ENCODE data around the gene DMRTC2.
A peak's percentile ranks its signal among the peaks of the same experiment; 100 is the strongest.

DMRTC2 gene

DNA sequence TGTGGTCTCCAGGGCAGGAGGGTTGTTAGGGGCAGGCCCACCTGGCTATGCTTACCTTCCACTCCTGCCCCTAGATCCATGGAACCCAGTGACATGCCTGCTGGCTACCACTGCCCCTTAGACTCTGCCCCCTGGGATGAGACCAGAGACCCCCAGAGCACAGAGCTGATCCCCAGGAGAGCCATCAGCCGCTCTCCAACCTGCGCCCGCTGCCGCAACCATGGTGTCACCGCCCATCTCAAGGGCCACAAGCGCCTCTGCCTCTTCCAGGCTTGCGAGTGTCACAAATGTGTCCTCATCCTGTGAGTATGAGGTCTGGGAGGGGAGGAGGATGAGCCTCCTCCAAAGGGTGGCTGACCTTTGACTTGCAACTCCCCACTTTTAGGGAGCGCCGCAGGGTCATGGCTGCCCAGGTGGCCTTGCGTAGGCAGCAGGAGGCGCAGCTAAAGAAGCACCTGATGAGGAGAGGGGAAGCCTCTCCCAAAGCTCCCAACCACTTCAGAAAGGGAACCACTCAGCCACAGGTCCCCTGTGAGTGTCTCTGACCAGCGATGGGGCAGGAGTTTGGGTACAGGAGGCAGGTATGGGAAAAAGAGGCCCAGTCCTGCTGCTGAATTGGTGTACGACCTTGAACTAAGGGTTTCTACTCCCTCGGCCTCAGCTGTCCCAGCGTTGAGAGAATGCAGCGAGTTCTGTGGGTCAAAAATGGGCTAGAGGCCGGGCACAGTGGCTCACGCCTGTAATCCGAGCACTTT, 2.7 kb downstream of the DMRTC2 start:
- DNase-seq (ENCODE audit: low spot score): no peak

DNA sequence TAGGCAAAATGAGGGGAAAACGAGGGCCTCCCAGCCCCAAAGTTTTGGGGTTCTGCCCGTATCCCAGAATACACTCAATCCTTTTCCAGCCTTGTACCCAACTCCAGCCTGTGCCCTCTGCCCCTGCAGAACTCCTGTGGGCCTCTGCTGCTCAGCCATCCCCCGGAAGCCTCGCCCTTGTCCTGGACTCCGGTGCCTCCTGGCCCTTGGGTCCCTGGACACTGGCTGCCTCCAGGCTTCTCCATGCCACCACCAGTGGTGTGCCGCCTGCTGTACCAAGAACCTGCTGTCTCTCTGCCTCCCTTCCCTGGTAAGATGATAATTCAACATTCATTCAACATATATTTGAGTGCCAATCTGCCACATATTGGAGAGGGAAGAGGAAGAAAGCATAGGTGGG, 3.8 kb downstream of the DMRTC2 start:
- DNase-seq (ENCODE audit: low spot score): no peak

- no peak for DNase-seq (ENCODE audit: low spot score)
Observed at GRCh38 chr19:41849067-41849466, 4.2 kb downstream of the DMRTC2 start.

DNA sequence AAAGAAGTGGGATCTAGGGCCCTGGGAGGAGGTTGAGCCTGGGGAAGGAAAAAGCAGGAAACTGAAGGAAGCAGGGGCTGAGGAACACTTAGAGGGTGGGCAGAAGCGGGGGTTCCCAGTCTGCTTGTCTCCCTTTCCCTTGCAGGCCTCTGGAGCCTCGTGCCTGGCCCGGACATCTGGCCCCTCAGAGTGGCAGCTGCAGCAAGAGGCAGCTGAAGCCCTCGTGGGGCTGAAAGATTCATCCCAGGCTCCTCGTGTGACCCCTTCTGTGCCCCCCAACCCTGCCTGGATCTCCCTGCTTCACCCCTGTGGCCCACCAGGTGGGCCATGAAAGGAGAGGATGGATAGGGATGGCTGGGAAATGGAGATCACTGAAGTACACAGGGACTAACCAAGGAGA, 5.5 kb downstream of the DMRTC2 start:
- DNase-seq (ENCODE audit: low spot score): no peak

DNA sequence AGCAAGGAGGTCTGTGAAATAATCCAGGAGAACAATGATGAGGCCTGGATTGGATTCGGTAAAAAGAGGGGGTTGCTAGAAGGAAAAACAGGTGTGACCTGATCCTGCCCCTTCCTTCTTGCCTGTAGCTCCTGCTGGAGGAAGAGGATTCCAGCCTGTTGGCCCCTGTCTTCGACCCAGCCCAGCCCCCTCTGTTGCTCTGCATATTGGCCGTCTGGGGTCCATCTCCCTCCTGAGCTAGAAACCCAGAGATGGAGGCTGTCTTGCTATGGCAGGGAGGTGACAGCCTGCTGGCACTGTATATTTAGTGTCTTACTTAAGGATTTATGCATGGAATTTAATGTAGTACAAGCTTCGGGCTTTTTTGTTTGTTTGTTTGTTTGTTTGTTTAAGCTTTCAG, 6.6 kb downstream of the DMRTC2 start:
- DNase-seq (ENCODE audit: low spot score): no peak

DNA sequence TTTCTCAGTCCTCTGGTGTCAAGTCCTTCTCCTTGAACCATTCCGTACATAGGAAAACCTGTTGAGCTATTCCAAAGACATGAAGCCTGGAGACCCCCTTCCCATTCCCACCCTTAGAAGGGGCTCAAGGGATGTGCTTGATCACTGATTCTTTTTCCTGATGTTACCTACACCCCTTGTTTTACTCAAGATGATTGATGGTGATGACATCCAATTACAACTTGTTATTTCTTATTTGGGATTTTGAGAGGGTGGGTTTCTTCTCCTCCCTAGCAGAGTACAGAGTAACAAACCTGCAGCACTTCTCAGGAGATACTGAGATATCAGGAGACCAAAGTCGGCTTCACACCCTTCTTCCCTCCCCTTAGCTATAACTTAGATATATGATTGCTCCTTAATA, 8.5 kb downstream of the DMRTC2 start:
- DNase-seq (ENCODE audit: low spot score): no peak

GRCh38 chr19:41853768-41854167, 8.9 kb downstream of the DMRTC2 start:
- DNase-seq (ENCODE audit: low spot score): no peak

GRCh38 chr19:41859213-41859617, 14.4 kb downstream of the DMRTC2 start:
- DNase-seq (ENCODE audit: low spot score): no peak

GRCh38 chr19:41859618-41860418, 15.0 kb downstream of the DMRTC2 start, which contains the start of gene RPS19:
TSS of gene RPS19 (plus strand) at chr19:41860255. CDS start at chr19:41860775, 520 bp downstream.
- peak; percentile 96 for DNase-seq (ENCODE audit: low spot score)

DNA sequence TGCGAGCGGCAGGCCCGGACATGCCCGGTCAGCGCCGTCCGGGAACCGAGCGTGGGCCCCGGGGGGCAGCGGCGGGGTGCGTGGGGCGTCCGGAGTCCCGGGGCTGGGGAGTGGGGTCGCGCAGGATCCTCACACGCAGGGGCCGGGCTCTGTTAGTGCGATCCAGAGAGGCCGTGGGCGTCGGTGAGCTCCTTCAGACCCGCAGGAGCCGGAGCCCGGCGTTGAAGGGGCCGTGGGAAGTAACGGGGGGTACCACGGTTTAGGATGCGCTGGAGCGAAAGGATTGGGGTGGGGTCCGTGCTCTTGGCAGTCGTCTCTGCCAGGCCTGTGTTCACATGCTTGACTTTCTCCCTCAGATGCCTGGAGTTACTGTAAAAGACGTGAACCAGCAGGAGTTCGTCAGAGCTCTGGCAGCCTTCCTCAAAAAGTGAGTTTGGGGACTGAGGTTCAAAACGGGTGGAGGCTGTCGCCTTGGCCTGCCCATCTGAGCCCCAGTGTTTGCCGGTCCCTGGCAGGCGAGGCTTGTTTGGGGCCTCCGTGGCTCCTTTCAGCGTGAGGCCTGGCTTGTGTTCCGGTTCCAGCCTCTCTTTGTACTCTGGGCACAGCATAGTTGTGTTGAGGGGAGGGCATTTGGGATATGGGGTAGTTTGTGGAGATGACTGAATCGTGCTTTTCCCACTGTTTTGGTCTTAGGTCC, 15.7 kb downstream of the DMRTC2 start:
- DNase-seq (ENCODE audit: low spot score): no peak

- no peak for DNase-seq (ENCODE audit: low spot score)
Observed at GRCh38 chr19:41861116-41861768, 16.4 kb downstream of the DMRTC2 start.

DNA sequence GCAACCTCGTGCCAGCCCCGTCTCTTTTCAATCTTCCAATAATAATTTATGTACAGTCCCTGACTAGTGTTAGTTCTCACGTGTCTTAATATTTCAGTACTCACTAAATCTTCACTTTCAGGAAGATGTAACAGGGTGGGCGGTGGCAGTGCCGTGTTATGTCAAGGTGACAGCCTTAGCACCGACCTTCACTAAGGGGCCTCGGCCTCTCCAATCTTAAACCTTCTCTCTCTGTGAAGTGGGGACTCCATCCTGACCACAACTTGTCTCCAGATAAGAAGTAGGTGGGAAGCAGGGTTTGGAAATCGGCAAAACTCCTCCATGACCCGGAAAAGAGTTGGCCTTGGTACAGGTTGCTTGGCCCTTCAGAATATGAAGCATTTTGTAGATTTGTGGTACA, 17.0 kb downstream of the DMRTC2 start:
- no peak for DNase-seq (ENCODE audit: low spot score)

GRCh38 chr19:41862445-41862986, 17.7 kb downstream of the DMRTC2 start:
- DNase-seq (ENCODE audit: low spot score): no peak

DNA sequence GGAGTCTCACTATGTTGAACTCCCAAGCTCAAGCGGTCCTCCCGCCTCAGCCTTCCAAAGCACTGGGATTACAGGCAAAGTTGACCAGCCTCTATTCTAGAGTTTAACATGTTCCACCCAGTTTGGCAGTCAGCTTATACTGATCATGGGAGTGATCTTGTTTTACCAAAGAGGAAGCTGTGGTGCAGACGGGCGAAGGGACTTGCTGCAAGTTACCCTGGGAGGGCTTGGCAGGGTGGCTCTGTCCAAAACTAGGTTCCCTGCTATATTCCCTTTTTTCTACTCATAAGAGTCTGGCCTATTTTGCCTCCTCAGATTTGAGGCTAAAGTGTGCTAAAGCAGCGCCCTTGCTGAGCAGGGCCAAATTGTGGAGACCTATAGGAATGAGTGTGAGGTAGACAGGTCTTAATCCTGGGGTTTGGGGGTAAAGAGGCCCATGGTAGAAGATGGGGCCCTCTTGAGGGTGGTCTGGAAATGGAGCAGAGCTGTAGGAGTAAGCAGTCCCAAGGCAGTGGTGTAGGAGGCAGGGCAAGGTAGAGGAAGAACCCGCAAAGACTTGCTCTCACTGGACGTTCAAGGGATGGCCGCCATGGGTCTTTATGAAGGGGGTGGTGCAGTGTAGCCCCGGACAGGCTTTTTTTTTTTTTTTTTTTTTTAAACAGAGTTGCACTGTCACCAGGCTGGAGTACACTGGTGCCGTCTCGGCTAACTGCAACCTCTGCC, 18.5 kb downstream of the DMRTC2 start:
- no peak for DNase-seq (ENCODE audit: low spot score)

DNA sequence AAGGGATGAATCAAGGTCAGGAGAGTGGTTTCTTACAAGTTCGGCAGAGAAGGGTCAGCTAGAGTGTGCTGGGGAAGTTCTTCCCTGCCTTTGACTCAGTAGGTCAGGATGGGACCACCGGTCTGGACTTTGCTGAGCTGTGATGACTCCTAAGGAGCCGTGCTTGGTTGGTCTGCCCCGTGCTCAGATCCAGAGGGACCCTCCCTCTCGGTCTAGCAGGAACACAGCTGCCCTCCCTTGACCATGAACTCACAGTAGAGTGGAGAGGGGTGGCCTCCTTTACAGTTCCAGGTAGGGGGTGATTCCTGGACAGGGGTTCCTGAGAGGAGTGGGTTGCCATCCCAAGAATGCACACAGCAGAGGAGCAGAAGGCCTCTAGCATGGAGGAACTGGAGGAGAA, 19.5 kb downstream of the DMRTC2 start:
- no peak for DNase-seq (ENCODE audit: low spot score)

DNA sequence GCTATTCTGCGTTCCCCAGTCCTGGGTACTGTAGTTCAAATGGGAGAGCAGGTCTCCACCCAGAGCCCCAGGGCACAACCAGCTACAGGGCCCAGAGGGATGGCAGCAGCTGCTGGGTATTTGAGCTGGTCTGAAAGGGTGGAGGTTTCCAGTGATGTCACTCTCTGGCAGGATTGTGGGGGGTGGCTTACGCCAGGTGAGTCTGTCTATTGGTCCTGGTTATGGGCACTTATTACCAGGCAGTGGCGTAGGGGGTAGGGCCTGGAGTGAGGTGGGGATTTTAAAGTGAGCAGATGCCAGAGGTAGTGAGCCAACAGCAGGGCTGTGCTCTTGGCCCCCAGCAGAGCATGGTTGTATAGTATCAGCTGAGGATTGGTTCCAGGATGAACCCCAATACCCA, 21.4 kb downstream of the DMRTC2 start:
- no peak for DNase-seq (ENCODE audit: low spot score)

DNA sequence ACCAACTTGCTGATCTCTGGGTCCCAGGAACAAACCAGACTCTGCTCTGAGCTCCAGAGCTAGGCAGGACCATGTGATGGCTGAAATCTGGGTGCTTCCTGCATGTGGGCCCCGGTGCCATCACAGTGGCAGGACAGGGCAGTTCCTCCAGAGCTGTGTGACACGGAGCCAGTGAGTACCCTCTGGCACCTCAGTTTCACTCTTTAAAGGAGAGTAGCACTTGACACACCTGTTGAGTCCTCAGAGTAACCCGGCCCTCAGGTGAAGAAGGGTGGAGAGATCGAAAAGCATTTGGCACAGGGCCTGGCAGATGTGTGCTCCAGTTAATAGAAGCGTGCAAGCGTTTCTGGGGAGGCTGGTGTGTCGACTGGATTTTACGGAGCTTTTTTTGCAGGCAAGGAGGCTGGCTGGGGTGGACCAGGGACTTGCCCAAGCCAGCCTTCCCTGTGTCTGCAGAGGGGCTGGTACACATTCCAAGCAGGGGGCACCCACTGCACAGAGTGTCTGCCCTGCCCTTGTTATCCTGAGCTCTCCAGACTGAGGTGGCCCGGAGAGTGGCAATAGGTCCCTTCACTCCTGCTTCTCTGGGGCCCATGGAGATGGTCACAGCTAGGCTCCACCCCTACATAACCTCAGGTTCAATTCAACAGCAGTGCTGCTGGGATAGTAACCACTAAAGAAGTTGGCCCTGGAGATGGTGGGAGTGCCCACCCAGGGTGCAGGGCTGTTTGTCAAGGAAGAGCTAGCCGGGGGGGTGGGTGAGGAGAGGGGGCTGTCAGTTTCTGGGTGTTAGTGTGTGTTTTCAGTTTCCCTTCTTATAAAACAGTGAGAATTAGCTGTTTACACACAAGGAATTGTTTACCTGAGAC, 23.5 kb downstream of the DMRTC2 start:
- no peak for DNase-seq (ENCODE audit: low spot score)

DNA sequence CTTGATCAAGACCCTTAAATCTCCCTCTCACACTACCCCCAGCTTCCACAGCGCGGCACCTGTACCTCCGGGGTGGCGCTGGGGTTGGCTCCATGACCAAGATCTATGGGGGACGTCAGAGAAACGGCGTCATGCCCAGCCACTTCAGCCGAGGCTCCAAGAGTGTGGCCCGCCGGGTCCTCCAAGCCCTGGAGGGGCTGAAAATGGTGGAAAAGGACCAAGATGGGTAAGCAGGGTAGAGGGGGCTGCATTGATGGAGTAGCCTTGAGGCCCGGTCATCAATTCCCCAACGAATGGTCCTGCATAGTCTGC, 24.1 kb downstream of the DMRTC2 start:
- DNase-seq (ENCODE audit: low spot score): no peak

DNA sequence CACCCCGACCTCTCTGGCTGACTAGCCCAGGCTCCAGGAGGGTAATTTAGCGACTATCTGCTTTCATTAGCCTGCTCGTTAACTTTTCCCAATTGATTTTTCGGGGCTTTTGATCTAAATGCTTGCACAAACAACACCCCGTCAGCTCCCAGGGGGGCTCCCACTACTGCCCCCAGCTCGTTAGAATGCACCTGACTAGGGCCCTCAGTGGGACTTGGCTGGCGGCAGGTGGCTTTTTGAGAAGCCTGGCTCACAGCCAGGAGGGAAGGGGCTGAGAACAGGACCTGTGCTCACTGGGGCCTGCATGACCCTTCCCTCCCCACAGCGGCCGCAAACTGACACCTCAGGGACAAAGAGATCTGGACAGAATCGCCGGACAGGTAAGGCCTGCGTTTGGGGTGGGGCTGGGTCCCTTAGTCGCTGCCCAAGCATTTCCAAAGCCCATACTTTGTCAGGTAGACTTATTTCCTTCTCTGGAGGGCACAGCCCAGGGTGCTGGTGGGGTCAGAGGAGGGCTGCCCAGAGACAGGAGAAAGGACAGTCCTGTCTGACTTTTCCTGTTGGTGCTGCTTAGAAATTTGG, 24.6 kb downstream of the DMRTC2 start:
- DNase-seq (ENCODE audit: low spot score): no peak

DNA sequence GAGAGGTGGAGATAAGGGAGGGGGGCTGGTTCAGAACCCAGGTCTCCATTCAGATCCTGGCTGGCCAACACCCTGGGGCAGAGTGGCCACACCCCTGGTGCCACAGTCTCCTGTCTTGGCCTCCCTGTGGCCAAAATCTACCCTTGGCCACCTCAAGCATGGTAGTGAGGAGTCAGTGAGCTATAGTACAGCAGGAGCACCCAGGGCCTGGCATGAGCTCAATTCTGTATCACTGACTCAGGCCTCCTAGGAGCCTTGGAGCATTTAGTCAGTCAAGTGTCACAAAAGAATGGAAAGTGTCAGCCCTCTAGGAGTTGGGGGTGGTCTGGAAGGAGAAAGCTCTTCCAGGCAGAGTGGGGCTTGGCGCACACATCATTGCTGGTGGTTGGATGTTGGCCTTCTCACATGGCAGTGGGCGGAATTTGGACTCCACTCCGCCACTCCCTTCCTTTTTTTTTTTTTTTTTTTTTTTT, 25.6 kb downstream of the DMRTC2 start:
- no peak for DNase-seq (ENCODE audit: low spot score)

Measured in iPS-NIHi11 (cell line).